ENCODE results near the gene CES1. TPM values are rescaled to one million over a fixed set of nuclear protein-coding genes. Genes with fewer than 3 reads are reported as not detected.
"Not testable (repeated sequence)": the region's sequence is repeated elsewhere in the genome, so short reads cannot be mapped to it uniquely, and the experiment has no call there.

Gene CES1
- total and polyA plus RNA-seq, 9 donors: 1.5 to 114 (median 24.6) TPM

- no peaks in the 10 kb centered on the region for H3K9me3 ChIP-seq
- no peak for DNase-seq
- no peak overlapping the region for H3K27ac ChIP-seq
- WGBS, 3 donors: 58 to 76% (median 58%) methylated on average over 4 of the region's 4 CpGs
- no peaks in the 10 kb centered on the region for H3K36me3 ChIP-seq
- H3K27me3 ChIP-seq: no peaks in the 10 kb centered on the region
- H3K4me3 ChIP-seq: no peak overlapping the region
- intact Hi-C loops (cut with DNase I): no loop called here
- no peaks in the 10 kb centered on the region for H3K4me1 ChIP-seq (ENCODE audit: insufficient read depth)
- TF ChIP-seq POLR2A (IDR thresholded peaks at IDR 0.05) (no peak), CTCF (IDR thresholded peaks at IDR 0.05) (no peak), EP300 (IDR thresholded peaks at IDR 0.05) (no peak)
Measured at GRCh38 chr16:55811811-55812210, 21.1 kb downstream of the CES1 start.

GRCh38 chr16:55810451-55810961 is 22.4 kb downstream of the CES1 start:
- 67 to 83% (median 77%) methylated on average over 8 of the region's 8 CpGs for WGBS, 3 donors
- no peaks in the 10 kb centered on the region for H3K36me3 ChIP-seq
- no peak for DNase-seq
- H3K4me3 ChIP-seq: no peak overlapping the region
- TF ChIP-seq EP300 (IDR thresholded peaks at IDR 0.05) (no peak), CTCF (IDR thresholded peaks at IDR 0.05) (no peak)
- H3K4me1 ChIP-seq (ENCODE audit: insufficient read depth): no peaks in the 10 kb centered on the region
- intact Hi-C loops (cut with DNase I): no loop called here
- no peaks in the 10 kb centered on the region for H3K9me3 ChIP-seq
- H3K27me3 ChIP-seq: no peaks in the 10 kb centered on the region
- H3K27ac ChIP-seq: no peak overlapping the region

- DNase-seq: no peak
- H3K9me3 ChIP-seq: no peaks in the 10 kb centered on the region
- no peak overlapping the region for H3K27ac ChIP-seq
- no peaks in the 10 kb centered on the region for H3K27me3 ChIP-seq
- H3K4me3 ChIP-seq: no peak overlapping the region
- intact Hi-C loops (cut with DNase I): no loop called here
- H3K36me3 ChIP-seq: no peaks in the 10 kb centered on the region
- WGBS, 3 donors: 78 to 89% (median 79%) methylated on average over 4 of the region's 4 CpGs
- no peaks in the 10 kb centered on the region for H3K4me1 ChIP-seq (ENCODE audit: insufficient read depth)
- TF ChIP-seq EP300 (IDR thresholded peaks at IDR 0.05) (no peak), CTCF (IDR thresholded peaks at IDR 0.05) (no peak), POLR2A (IDR thresholded peaks at IDR 0.05) (no peak)
Measured at GRCh38 chr16:55809851-55810250, 23.0 kb downstream of the CES1 start.

GRCh38 chr16:55809386-55809785 is 23.5 kb downstream of the CES1 start:
- no peak for DNase-seq
- no peaks in the 10 kb centered on the region for H3K9me3 ChIP-seq
- 49 to 63% (median 55%) methylated on average over 5 of the region's 5 CpGs for WGBS, 3 donors
- H3K4me3 ChIP-seq: no peak overlapping the region
- intact Hi-C loops (cut with DNase I): no loop called here
- TF ChIP-seq EP300 (IDR thresholded peaks at IDR 0.05): no peak
- TF ChIP-seq POLR2A (IDR thresholded peaks at IDR 0.05): no peak
- TF ChIP-seq CTCF (IDR thresholded peaks at IDR 0.05): no peak
- no peaks in the 10 kb centered on the region for H3K36me3 ChIP-seq
- H3K27ac ChIP-seq: no peak overlapping the region
- H3K4me1 ChIP-seq (ENCODE audit: insufficient read depth): no peaks in the 10 kb centered on the region
- H3K27me3 ChIP-seq: no peaks in the 10 kb centered on the region

- H3K36me3 ChIP-seq; H3K4me1 ChIP-seq (ENCODE audit: insufficient read depth); H3K4me3 ChIP-seq; intact Hi-C loops (cut with DNase I); H3K27me3 ChIP-seq; DNase-seq; H3K27ac ChIP-seq; H3K9me3 ChIP-seq: not testable (repeated sequence)
- 85 to 93% methylated on average over 1 of the region's 1 CpG; no CpG with 5 or more reads in 1 of the 3 donors for WGBS, 3 donors
Measured at GRCh38 chr16:55808286-55808685, 24.6 kb downstream of the CES1 start.

GRCh38 chr16:55805104-55805503 is 27.8 kb downstream of the CES1 start:
- WGBS, 3 donors: no CpG with 5 or more reads among the region's 6 CpGs
- intact Hi-C loops (cut with DNase I); H3K27me3 ChIP-seq; DNase-seq; H3K36me3 ChIP-seq; H3K4me3 ChIP-seq; H3K4me1 ChIP-seq (ENCODE audit: insufficient read depth); H3K9me3 ChIP-seq; H3K27ac ChIP-seq: not testable (repeated sequence)

- H3K9me3 ChIP-seq; H3K36me3 ChIP-seq; H3K27ac ChIP-seq; H3K27me3 ChIP-seq; DNase-seq; H3K4me1 ChIP-seq (ENCODE audit: insufficient read depth); intact Hi-C loops (cut with DNase I); H3K4me3 ChIP-seq: not testable (repeated sequence)
- WGBS, 3 donors: no CpG with 5 or more reads among the region's 8 CpGs
Measured at GRCh38 chr16:55803681-55804080, 29.2 kb downstream of the CES1 start.

GRCh38 chr16:55792934-55793374 is 39.9 kb downstream of the CES1 start:
- H3K36me3 ChIP-seq; DNase-seq; intact Hi-C loops (cut with DNase I); H3K27me3 ChIP-seq; H3K4me1 ChIP-seq (ENCODE audit: insufficient read depth); H3K27ac ChIP-seq; H3K4me3 ChIP-seq; H3K9me3 ChIP-seq: not testable (repeated sequence)
- WGBS, 3 donors: no CpG with 5 or more reads among the region's 11 CpGs

Measured in ovary (tissue), 9 donors.